Kidney (tissue), 14 donors: ENCODE measurements around the gene PFKFB3. TPM values are rescaled to one million over a fixed set of nuclear protein-coding genes. Genes with fewer than 3 reads are reported as not detected.
A peak's percentile ranks its signal among the peaks of the same experiment; 100 is the strongest.
"Not testable (repeated sequence)": the region's sequence is repeated elsewhere in the genome, so short reads cannot be mapped to it uniquely, and the experiment has no call there.

Experiments
- DNase-seq, 5 donors: peaks; one replicate each; pipeline ENCODE4 v3.0.0-alpha.2; 2013 to 2020
- FAIRE-seq: peaks from 2 replicates; lab custom pipeline; 2012; peaks lifted over from hg19 to GRCh38; lab: Jason Lieb, UNC
- H3K27ac ChIP-seq, 2 donors: one replicate each; pipeline ENCODE4 v1.7.0; 2013; ENCODE audit warnings: low read depth in 2 of 2, low read length in 2 of 2, inconsistent platforms in 1 of 2
- H3K27me3 ChIP-seq: one replicate; pipeline ENCODE4 v1.7.1; 2013; ENCODE audit warnings: low read length, inconsistent platforms; ENCODE audit not compliant: control insufficient read depth, insufficient read depth
- H3K36me3 ChIP-seq, 3 donors: one replicate each; pipeline versions ENCODE4 v1.7.0 to v1.7.1; 2013; ENCODE audit warnings: low read length in 3 of 3, control low read depth in 1 of 3, inconsistent platforms in 1 of 3; ENCODE audit not compliant: insufficient read depth in 3 of 3, control insufficient read depth in 2 of 3
- H3K4me1 ChIP-seq, 3 donors: one replicate each; pipeline versions ENCODE4 v1.7.0 to v1.7.1; 2013; ENCODE audit warnings: low read length in 3 of 3, inconsistent platforms in 1 of 3, low read depth in 1 of 3; ENCODE audit not compliant: control insufficient read depth in 2 of 3, insufficient read depth in 2 of 3
- H3K4me3 ChIP-seq, 3 donors: one replicate each; pipeline versions ENCODE4 v1.7.0 to v1.8.1; 2013; ENCODE audit warnings: low read length in 3 of 3, control low read depth in 1 of 3, inconsistent platforms in 1 of 3
- H3K9ac ChIP-seq, 3 donors: one replicate each; pipeline versions ENCODE4 v1.7.0 to v1.7.1; 2013; ENCODE audit warnings: low read length in 3 of 3, control low read depth in 1 of 3, inconsistent platforms in 1 of 3
- H3K9me3 ChIP-seq, 3 donors: one replicate each; pipeline versions ENCODE4 v1.7.0 to v1.7.1; 2013; ENCODE audit warnings: low read length in 3 of 3, control low read depth in 1 of 3, inconsistent platforms in 1 of 3; ENCODE audit not compliant: control insufficient read depth in 2 of 3, insufficient read depth in 1 of 3
- CTCF ChIP-seq: IDR thresholded peaks from 3 replicates; pipeline ENCODE4 v1.5.1; 2012; ENCODE audit warnings: mild to moderate bottlenecking, moderate library complexity, borderline replicate concordance; ENCODE audit not compliant: insufficient read depth; ENCODE audit errors: extremely low read depth
- intact Hi-C: fragments of 100-400 bp; cut with DNase I; formaldehyde crosslinking; loops from one replicate; pipeline ENCODE4 v1.11.1; 2022
- polyA plus RNA-seq: library from polyadenylated mRNA; stranded (reverse); fragments of 350-450 nt; fragmentation: Illumina TruSeq; extraction: RNeasy Lipid Tissue Mini Kit (QIAGEN cat#74804); gene quantifications from one replicate; pipeline ENCODE4 v1.2.3, GENCODE V29; 2014; ENCODE audit warnings: low read depth, low replicate concordance; ENCODE audit not compliant: insufficient read depth
- total RNA-seq: library from RNA; stranded (reverse); fragmentation: NEBNext Ultra II Directional; extraction: Animal tissue kit (Norgen Biotek cat#: 25700); gene quantifications from one replicate; pipeline ENCODE4 v1.2.1, GENCODE V29; 2021
- donor health status: control.
- donor health status: control.
- donor health status: control.
- donor health status: control.
- donor health status: control.
- donor health status: DM: yes; HTN: yes; CAD: no.
- donor health status: Normal renal cell carcinoma (clear cell type).

PFKFB3 gene
- total and polyA plus RNA-seq, 2 donors from 2014 or later = 34.9 to 141 TPM

- Histone ChIP-seq H3K4me1 (peaks cover 0 to 30% (median 6%) of the 10 kb centered on the region in 3 donors), H3K27me3 (no peaks in the 10 kb centered on the region), H3K4me3 (peak overlapping the region; percentile 21 to 78 (median 30)), H3K9me3 (no peaks in the 10 kb centered on the region), H3K9ac (peak overlapping the region in 2 of 3 donors; percentile 17 to 83), H3K27ac (peak overlapping the region; percentile 83 to 88), H3K36me3 (no peaks in the 10 kb centered on the region)
- no peak for FAIRE-seq
- intact Hi-C loops = no loop called here
- peak in 4 of 5 donors; percentile 18 to 87 (median 52) for DNase-seq
- no peak for TF ChIP-seq CTCF
Measured at GRCh38 chr10:6204341-6205191, 1.8 kb downstream of the PFKFB3 start.

DNA sequence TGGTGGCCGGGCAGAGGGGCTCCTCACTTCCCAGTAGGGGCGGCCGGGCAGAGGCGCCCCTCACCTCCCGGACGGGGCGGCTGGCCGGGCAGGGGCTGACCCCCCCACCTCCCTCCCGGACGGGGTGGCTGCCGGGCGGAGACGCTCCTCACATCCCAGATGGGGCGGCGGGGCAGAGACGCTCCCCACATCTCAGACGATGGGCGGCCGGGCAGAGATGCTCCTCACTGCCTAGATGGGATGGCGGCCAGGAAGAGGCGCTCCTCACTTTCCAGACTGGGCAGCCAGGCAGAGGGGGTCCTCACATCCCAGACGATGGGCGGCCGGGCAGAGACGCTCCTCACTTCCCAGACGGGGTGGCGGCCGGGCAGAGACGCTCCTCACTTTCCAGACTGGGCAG is 3.8 kb downstream of the PFKFB3 start:
- H3K4me1 ChIP-seq = peaks cover 0 to 25% (median 6%) of the 10 kb centered on the region in 3 donors
- H3K9ac ChIP-seq, FAIRE-seq, intact Hi-C loops, H3K27ac ChIP-seq, H3K27me3 ChIP-seq, H3K4me3 ChIP-seq, H3K36me3 ChIP-seq, H3K9me3 ChIP-seq: not testable (repeated sequence)
- DNase-seq = peak in 1 of 5 donors; percentile 29

DNA sequence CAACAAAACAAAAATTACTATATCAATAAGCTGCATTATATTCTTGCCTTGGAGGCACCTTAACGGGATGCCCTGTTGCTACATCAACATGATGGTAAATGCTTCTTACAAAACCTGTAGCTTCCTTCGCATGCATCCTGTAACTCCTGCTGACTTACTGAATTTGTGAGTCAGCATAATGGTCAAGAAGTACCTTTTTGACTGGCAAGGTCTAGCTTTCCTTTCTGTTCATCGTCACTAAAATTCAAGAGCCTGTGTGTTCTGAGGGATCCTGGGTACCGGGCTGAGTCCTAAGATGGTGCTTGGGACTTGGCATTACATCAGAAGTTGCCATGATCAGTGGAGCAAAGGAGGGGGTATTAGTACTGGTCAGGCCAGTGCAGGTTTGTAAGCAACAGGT is 4.9 kb downstream of the PFKFB3 start:
- FAIRE-seq (no peak), DNase-seq (no peak)
- no peaks in the 10 kb centered on the region for H3K9me3 ChIP-seq
- peaks cover 0 to 18% (median 0%) of the 10 kb centered on the region in 3 donors for H3K4me1 ChIP-seq
- no peak overlapping the region for H3K9ac ChIP-seq
- H3K27ac ChIP-seq = no peak overlapping the region
- no peak overlapping the region for H3K4me3 ChIP-seq
- no peaks in the 10 kb centered on the region for H3K36me3 ChIP-seq
- no peak for TF ChIP-seq CTCF
- no peaks in the 10 kb centered on the region for H3K27me3 ChIP-seq
- intact Hi-C loops = no loop called here

GRCh38 chr10:6208799-6209235 is 6.1 kb downstream of the PFKFB3 start:
- DNase-seq (peak in 2 of 5 donors; percentile 42 to 43), FAIRE-seq (no peak)
- Histone ChIP-seq H3K27ac (no peak overlapping the region), H3K9ac (peak overlapping the region in 1 of 3 donors; percentile 3), H3K27me3 (no peaks in the 10 kb centered on the region), H3K36me3 (peaks cover 0 to 4% (median under 1%) of the 10 kb centered on the region in 3 donors), H3K4me1 (peaks cover 0 to 13% (median 0%) of the 10 kb centered on the region in 3 donors), H3K9me3 (no peaks in the 10 kb centered on the region), H3K4me3 (peak overlapping the region in 1 of 3 donors; percentile 37)
- no peak for TF ChIP-seq CTCF
- intact Hi-C loops = no loop called here
